HG02943 (cell line): ENCODE data around the gene ATP10D.

Source experiments
- ATAC-seq: cut with Tn5 transposase; IDR thresholded peaks from one replicate; pipeline ENCODE4 v1.9.1; 2021; ENCODE audit warnings: mild to moderate bottlenecking, low read depth, moderate library complexity; ENCODE audit not compliant: unreplicated experiment

Gene ATP10D

DNA sequence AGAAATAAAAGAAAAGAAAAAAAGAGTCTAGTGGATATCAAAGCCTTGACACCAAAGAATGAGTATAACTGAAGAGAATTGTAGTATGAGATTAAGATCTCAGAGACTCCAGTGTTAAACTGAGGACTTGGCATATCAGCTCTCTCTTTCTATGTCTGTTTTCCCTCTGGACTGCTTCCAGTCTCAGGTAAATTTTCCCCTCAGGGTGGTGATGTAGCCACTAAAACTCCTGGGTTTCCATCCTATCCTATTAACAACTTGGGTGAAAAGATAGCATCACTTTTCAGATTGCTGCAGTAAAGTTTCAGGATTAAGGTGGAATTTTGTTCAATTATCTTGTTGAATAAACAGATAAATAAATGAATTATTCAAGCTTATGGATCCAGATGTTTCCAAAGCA lies 85.7 kb downstream of the ATP10D start:
- ATAC-seq = no peak

DNA sequence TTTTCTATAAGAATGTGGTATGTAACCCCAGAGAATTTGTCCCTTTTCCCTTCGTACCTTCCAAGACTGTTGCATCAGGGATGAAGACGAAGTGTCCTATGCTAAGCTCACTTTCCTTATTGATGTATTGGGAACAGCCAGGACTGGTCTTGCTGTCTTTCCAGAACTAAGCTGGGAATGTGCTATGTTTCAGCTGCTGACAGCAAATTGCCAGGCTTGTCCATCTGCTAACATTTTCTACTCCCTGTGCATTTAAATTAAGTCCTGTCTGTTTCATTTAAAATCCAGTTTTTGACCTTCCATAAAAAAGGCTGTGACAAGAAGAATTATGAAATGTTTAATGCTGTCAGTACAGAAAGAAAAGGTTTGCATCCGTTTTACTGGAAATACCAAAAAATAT lies 87.9 kb downstream of the ATP10D start:
- no peak for ATAC-seq

DNA sequence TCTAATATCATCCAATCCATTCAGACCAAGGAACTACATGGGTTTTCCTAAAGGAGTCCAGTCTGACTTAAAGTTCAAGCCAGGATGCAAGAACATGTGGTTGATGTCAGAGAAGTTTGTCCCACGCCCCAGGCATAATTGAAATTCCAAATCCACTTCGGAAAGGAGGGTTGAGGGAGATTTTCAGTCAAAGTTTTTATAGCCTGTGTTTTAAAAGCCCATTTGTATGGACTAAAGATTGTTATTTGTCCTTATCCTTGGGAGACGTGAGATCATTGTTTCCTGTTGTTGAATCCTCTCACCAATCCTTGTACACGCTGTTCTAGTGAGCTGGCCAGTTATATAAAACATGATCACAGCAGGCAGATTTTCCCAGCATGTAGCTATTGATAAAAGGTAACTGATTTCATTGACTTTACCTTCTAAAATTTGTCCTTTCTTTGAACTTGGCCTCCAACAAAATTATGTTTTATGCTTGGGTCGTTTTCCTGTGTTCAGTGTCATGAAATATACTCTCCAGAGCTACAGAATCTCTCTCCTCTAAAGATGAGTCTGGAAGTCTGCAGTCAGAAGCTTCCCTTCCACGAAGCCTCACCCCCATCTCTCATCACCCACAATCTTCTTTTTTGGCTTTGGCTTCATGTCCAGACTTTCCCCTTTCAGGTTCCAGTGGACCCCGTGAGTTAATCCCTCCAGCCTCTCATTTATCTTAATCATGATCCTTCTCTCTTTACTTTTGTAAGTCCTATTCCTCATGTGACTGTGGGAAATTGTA lies 92.9 kb downstream of the ATP10D start:
- ATAC-seq = no peak

DNA sequence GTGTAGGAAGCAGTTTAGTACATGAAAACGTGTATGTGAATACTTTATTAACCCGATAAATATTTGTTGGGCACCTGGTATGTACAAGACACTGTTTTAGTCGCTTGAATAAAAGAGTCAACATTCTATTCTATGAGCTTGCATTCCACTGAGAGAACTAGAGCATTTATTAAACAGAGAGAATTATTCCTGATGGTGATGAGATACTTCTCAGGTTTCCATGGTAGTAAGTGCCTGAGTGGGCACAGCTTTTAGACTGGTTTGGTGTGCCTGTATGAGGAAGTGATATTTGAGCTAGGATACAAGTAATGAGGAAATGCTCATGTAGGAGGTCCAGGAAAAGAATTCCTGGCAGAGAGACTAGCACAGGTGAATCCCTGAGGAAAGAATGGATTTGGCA lies 94.2 kb downstream of the ATP10D start:
- no peak for ATAC-seq

DNA sequence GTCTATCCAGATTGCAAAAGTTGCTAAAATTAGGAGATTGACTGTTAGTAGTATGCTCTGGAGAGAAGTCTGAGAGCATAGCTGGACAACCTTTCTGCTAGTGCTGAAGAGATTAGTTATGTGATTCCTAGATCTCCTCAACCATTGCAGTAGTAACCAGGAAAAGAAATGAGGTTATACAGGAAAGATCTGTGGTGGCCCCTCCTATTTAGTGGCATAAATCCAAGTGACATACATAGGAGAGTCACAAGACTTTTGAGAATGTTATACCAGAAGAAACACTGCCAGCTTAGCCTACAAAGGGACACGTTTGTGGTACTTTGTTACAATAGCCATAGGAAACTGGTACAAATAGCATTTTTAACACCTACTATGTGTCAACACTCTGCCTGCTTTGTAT lies 105.2 kb downstream of the ATP10D start:
- ATAC-seq = no peak

DNA sequence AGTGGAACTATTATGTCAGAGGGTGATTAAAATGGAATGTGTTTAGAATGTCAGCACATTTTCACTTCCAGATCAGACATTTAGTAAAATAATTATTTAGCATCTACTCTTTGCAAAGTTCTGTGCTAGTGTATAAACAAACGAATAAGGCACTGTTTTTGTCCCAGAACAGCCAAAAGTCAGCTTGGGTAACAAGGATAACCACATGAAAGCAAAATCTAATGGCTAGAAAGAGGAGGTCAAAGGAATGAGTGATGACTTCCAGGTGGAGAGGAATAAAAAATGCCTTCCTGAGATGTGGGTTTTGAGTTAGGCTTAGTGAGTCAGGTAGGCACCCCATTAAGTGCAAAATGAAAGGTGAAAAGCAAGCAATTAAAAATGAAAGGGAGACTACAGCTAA lies 112.6 kb downstream of the ATP10D start:
- no peak for ATAC-seq

DNA sequence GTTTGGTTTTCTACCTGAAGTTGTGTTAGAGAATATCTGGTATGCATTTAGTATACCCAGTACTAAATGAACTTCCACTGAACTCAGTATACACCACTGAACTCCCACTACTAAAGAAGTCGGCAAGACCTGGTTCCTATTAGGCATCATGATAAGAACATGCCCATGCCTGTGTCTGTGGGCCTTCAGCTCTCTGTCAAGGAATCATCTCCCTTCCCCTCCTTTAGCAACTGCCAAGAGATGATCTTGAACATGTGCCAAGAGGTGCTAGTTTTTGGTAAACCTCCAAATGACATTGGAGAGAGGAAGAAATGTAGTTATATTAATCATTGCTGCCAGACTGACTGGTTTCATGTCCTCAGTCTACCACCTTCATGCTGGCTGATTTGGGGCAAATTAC lies 113.2 kb downstream of the ATP10D start:
- no peak for ATAC-seq

DNA sequence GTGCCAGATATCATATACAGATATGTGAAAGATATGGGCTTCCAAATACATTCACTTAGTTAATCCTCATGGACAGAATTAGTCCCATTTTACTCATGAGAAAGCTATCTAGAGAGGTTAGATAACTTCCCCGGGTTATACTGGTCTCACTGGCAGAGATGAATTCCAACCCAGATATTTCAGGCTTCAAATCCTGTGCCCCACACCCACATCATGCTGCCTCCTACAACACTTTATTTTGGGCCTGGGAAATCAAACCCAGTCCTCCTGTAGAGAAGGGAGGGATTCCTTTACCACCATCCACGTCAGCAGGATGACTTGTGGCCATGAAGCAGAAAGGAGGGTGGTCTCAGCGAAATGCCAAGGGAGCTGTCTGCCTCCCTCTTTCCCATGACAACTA lies 113.8 kb downstream of the ATP10D start:
- ATAC-seq = no peak

DNA sequence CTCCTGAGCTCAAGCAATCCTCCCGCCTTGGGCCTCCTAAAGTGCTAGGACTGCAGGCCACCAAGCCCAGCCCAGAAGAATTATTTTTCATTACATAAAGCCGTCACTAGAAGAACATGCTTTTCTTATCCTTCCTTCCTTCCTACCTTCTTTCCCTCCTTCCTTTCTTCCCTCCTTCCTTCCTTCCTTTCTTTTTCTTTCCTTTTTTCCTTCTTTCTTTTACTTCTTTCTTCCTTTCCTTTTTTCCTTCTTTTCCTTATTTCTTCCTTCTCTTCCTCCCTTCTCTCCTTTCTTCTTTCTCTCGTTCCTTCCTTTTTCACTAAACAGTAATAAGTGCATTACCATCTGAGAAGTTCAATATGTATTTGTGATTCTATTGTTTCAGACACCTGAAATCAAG lies 121.4 kb downstream of the ATP10D start:
- ATAC-seq = no peak

DNA sequence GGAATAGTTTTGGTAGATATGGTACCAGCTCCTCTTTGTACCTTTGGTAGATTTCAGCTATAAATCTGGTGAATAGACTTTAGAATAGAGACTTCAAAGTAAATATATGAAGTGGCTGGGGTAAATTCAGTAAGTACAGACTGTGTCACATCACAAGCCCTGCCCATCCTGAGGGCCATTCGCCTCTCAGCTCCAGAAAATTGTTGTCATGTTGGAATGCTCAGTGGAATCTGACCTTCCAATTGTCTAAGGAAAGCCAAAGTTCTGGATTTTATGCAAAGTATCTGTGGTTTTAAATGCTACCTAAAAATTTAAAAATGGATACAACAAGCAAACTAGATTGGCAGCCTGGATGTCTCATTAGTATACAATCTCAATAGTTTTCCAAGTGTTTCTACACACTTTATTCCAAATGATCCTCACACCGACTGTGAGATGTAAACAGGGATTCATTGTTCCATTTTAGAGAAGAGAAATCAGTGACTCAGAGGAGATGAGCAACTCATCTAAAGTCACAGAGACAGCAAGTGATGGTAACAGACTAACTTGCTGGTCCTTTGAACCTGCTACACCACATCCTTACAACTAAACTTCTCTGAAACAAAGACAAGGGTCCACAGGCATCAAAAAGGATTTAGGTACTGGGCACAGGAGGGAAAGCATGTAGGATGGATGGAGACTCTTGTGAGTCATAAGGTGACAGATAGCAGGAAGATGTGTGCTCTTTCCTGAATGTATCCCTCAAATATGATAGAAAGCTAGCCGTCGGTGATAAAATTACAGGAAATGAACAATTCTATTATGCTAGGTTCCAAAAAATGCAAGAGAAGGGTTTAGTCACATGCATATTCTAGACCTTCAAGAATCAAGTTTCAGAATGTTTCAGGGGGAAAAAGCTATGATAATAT lies 127.3 kb downstream of the ATP10D start:
- no peak for ATAC-seq

DNA sequence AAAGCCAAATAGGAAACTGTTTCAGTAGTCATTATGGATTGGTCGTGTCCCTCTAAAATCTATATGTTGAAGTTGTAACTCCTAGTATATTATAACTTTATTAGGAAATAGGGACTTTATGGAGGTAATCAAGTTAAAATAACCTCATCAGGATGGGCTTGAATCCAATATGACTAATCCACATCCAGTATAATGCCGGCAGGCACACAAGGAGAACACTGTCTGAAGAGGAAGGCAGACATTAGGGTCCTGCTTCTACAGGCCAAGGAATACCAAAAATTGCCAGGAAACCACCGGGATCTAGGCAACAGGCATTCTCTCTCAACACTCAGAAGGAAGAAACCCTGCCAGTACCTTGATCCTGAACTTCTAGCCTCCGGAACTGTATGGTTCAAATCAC lies 130.3 kb downstream of the ATP10D start:
- ATAC-seq = no peak

DNA sequence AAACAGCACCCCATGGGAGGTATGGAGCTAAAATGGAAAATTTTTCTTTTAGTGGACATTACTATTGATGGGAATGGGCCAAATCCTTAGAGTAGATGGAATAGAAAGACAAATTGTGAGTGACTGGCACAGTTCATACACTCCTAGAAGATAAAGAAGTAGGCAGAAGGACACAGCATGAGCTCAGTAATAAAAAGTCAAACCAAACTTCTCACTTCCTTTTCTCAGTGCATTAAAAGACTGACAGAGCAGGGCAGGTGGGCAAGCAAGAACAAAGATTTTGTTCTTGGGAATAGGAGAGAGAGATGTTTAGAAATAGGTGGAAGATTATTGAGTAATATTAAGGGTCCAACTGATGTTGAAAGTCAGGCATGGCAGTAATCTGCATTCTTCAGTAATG lies 132.5 kb downstream of the ATP10D start:
- no peak for ATAC-seq

DNA sequence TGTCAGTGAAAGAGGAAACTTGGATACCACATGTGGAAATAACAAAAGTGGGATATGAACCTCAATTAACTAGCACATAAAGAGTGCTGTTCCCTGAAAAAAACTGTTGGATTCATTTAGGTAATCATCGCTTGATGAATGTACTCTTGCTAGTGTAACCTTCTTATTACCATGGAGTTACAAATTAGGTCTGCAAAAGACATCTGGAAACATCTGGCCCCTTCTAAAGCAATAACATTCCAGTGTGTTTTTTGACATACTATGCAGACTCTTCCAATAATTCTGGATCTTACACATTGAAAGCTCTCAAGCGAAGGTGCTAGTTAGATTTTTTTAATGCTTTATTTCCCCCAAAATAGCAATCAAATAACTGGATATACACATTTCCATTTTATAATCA lies 134.6 kb downstream of the ATP10D start:
- ATAC-seq = no peak

DNA sequence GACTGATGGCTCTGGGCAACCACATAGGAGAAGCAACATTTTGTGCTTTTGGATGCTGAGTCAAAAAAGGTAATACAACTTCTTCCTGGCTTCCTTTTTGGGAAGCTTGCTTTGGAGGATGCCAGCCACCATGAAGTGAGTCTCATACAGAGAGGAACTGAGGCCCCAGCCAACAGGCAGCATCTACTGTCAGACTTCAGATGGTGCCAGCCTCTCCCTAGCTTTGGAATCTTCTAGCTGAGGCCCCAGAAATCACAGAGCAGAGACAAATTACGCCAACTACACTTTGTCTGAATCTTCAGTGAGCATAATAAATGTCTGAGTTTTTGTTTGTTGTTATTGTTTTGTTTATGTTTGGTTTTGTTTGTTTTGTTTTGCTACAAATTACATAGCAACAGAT lies 136.1 kb downstream of the ATP10D start:
- ATAC-seq = no peak

DNA sequence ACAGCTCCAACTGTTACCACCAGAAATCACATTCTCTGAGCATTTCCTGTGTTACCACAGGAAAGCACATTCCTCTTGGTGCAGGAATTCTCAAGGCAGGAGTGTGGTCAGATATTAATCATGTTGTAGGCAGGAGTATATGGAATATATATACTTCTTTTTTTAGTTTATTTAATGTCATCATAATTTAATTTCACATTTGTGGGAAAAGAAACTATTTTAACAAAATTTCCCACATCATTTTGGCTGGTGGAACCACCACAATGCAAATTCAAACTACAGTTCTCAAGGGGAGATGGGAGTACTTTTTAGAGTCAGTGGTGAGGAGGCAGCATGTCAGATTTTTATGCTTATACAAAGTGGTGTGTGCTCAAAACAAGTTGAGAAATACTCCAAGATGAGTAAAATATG lies 139.0 kb downstream of the ATP10D start:
- no peak for ATAC-seq

DNA sequence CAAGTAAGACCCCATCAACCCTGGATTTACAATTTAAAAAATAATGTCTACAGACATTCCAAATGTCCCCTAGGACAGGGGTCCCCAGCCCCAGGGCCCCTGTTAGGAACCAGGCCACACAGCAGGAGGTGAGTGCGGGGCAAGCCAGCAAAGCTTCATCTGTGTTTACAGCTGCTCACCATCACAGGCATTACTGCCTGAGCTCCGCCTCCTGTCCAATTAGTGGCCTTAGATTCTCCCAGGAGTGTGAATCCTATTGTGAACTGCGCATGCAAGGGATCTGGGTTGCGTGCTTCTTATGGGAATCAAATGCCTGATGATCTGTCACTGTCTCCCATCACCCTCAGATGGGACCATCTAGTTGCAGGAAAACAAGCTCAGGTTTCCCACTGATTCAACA lies 146.1 kb downstream of the ATP10D start:
- ATAC-seq = no peak

DNA sequence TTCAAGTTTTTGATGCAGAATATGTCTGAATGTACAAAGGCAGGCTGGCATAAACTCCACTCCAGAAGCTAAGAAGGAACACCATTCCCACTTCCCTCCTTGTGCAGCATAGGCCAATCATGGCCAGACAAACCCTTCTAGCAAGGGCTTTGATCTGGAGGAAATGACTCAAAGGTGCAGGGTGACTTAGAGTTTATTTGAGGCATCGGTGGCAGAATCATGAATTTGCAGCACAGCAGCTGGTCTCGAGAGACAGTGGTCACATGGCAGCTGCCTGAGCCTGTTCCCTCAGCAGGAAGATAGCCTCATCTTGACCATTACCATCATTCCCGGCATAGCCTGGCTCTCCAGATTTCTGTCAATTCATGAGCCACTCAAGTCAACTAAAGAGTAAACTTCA lies 154.5 kb downstream of the ATP10D start:
- ATAC-seq = no peak

DNA sequence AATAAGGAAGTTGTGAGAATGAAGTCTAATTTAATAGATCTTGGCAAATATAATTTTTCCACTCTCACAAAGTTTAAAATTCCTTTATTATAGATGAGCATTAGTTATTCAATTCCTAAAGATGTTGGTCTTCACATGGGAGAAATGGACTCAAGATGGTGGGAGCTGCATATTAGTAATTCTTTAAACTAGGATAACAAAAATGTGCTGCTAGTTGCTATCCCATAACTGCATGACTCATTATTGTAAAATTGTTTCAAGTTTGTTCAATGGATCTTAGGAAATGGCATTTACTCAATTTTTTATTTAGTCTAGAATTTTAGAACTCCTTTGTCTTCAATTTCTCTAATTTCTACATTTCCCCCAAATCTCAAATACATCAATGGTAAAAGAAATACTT lies 155.8 kb downstream of the ATP10D start:
- no peak for ATAC-seq

DNA sequence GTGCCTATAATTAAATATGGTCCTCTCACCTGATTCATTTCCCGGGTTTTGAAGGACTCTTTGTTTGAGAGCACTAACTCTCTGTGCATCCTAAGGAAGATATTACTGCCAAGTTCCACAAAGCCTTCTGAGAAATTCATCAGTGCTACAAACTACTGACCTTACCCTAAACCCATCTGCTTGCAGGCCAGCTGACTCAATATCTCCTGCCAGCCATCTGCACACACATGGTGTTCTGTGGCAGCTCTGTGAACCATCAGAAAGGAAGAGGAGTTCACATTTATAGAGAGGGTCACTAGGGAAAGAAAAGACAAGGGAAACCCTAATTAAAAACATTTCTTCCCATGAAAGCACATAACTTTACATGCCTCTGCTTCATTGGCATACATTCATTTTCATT lies 156.7 kb downstream of the ATP10D start:
- ATAC-seq = no peak

DNA sequence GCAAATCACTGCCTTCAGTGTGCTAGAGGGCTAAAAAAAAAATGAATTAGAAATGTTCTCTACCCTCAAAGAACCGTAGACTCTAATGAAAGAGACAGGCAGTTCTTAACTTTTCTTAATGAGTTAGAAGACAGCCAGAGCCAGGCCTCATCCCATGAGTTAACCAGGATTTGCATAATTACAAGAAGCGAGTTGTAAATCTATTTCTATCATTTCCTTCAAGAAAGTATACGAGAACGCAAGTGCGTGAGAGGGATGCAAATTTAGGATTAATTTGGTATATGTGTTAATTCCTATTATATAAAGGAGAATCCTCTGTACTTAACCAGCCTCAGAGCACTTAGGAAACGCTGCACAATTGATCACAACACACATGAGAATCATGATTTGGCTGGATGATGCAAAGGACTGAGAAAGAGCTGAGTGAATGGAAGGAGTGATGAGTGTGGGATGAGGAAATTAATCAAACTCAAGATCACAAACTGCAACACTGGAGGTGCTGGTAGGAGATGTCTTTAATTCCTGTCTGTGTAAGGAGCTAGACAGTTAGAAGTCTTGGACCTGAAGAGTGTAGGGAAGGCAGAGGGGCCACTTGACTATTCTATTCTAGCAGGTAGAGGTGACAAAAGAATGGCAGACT lies 157.2 kb downstream of the ATP10D start:
- no peak for ATAC-seq
